B cell (primary cell): Measurements from ENCODE around the gene NRIP2.

Source experiments
- EZH2 ChIP-seq: IDR thresholded peaks from 2 replicates; pipeline ENCODE4 v1.6.1; 2012; ENCODE audit warnings: borderline replicate concordance, low read depth, mild to moderate bottlenecking, moderate library complexity, low read length; ENCODE audit not compliant: insufficient read depth, poor library complexity, severe bottlenecking
- TF ChIP-seq, protein P1 (sequence below): fragments of 200-600 bp; IDR thresholded peaks from one replicate; pipeline ENCODE4 v1.8.0; 2022; ENCODE audit warnings: antibody characterized with exemption, mild to moderate bottlenecking

GRCh38 chr12:2792671-2793500 lies 41.9 kb downstream of the NRIP2 start:
- TF ChIP-seq, protein P1, sequence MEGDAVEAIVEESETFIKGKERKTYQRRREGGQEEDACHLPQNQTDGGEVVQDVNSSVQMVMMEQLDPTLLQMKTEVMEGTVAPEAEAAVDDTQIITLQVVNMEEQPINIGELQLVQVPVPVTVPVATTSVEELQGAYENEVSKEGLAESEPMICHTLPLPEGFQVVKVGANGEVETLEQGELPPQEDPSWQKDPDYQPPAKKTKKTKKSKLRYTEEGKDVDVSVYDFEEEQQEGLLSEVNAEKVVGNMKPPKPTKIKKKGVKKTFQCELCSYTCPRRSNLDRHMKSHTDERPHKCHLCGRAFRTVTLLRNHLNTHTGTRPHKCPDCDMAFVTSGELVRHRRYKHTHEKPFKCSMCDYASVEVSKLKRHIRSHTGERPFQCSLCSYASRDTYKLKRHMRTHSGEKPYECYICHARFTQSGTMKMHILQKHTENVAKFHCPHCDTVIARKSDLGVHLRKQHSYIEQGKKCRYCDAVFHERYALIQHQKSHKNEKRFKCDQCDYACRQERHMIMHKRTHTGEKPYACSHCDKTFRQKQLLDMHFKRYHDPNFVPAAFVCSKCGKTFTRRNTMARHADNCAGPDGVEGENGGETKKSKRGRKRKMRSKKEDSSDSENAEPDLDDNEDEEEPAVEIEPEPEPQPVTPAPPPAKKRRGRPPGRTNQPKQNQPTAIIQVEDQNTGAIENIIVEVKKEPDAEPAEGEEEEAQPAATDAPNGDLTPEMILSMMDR, result no peak
- TF ChIP-seq EZH2, result no peak
